K562 (cell line): Measurements from ENCODE around the gene JAKMIP2. TPM values are rescaled to one million over a fixed set of nuclear protein-coding genes. Genes with fewer than 3 reads are reported as not detected.

Source experiments
- ATAC-seq: fragments of 200-7000 bp; cut with Tn5 transposase; 3 replicates; pipeline ENCODE4 v1.9.1; 2020; ENCODE audit warnings: moderate library complexity
- BruUV-seq: library from RNA; stranded (reverse); fragments of 400-500 nt; replicated peaks from 2 replicates; lab custom pipeline; 2021; lab: Mats Ljungman, UMichigan
- CTCF ChIA-PET: fragments of 300-600 bp; formaldehyde crosslinking; extraction: SDS; loops from one replicate; lab custom pipeline; 2021; ENCODE audit warnings: low intra/inter-chr PET ratio; lab: Yijun Ruan, JAX
- POLR2A ChIA-PET: fragments of 300-600, 350-650 bp; sonication (Branson Sonifier 250); formaldehyde crosslinking; extraction: SDS; loops from one replicate; lab custom pipeline; 2021; ENCODE audit warnings: antibody characterized with exemption, inconsistent platforms; lab: Yijun Ruan, JAX
- DNase-seq, 4 experiments: peaks; one replicate each; pipeline versions ENCODE4 v3.0.0 to v3.0.0-alpha.2; 2011 to 2018; ENCODE audit warnings: low spot score in 3 of 4, mixed read lengths in 3 of 4; ENCODE audit errors: extremely low read depth in 1 of 4
- FAIRE-seq: peaks from 2 replicates; lab custom pipeline; 2011; peaks lifted over from hg19 to GRCh38; lab: Jason Lieb, UNC
- H2AFZ ChIP-seq: 2 replicates; pipeline ENCODE4 v1.6.0; 2011; ENCODE audit warnings: low read depth, low read length, control low read depth, inconsistent platforms
- H3K27ac ChIP-seq: fragments of 200-600 bp; 3 replicates; pipeline ENCODE4 v1.8.0; 2011; ENCODE audit warnings: low read depth, mild to moderate bottlenecking, control low read depth, inconsistent platforms, low read length, moderate library complexity, mixed read lengths; ENCODE audit errors: extremely low read depth
- H3K27me3 ChIP-seq, 2 experiments: fragments of 300-600 bp in 1 of 2; 2 replicates in 1 of 2; 3 replicates in 1 of 2; pipeline versions ENCODE4 v1.6.0 to v1.8.0; 2011; ENCODE audit warnings: inconsistent platforms in 2 of 2, low read length in 2 of 2, mild to moderate bottlenecking in 1 of 2, mixed read lengths in 1 of 2, moderate library complexity in 1 of 2; ENCODE audit not compliant: control insufficient read depth in 2 of 2, insufficient read depth in 2 of 2
- H3K36me3 ChIP-seq: fragments of 300-600 bp; 3 replicates; pipeline ENCODE4 v1.8.0; 2011; ENCODE audit warnings: mild to moderate bottlenecking, low read length, inconsistent platforms; ENCODE audit not compliant: control insufficient read depth, insufficient read depth
- H3K4me1 ChIP-seq, 2 experiments: fragments of 200-600 bp in 1 of 2; replicated peaks in 1 of 2; 2 replicates in 1 of 2; 3 replicates in 1 of 2; pipeline versions ENCODE4 v1.5.1 to v1.8.0; 2011; ENCODE audit warnings: inconsistent platforms in 2 of 2, low read length in 2 of 2, mild to moderate bottlenecking in 1 of 2, mixed read lengths in 1 of 2, moderate library complexity in 1 of 2; ENCODE audit not compliant: control insufficient read depth in 2 of 2, insufficient read depth in 2 of 2
- H3K4me2 ChIP-seq: 2 replicates; pipeline ENCODE4 v1.6.1; 2011; ENCODE audit warnings: low read length, control low read depth, inconsistent platforms, mixed read lengths; ENCODE audit not compliant: insufficient read depth
- H3K4me3 ChIP-seq: fragments of 200-600 bp; sonication (generic), shearing (Covaris generic); 2 replicates; pipeline ENCODE4 v1.5.1; 2016; ENCODE audit warnings: control low read depth, inconsistent platforms
- H3K79me2 ChIP-seq: fragments of 200-600 bp; 3 replicates; pipeline ENCODE4 v1.8.0; 2011; ENCODE audit warnings: low read length, inconsistent platforms; ENCODE audit not compliant: control insufficient read depth, insufficient read depth
- H3K9ac ChIP-seq, 2 experiments: 2 replicates each; pipeline versions ENCODE4 v1.6.0 to v1.6.1; 2011; ENCODE audit warnings: low read depth in 2 of 2, low read length in 2 of 2, control low read depth in 1 of 2, inconsistent platforms in 1 of 2, mild to moderate bottlenecking in 1 of 2, mixed read lengths in 1 of 2; ENCODE audit not compliant: insufficient read depth in 1 of 2
- H3K9me1 ChIP-seq: one replicate; pipeline ENCODE4 v1.6.0; 2011; ENCODE audit warnings: inconsistent platforms, mild to moderate bottlenecking, low read length, moderate library complexity; ENCODE audit not compliant: control insufficient read depth, insufficient read depth
- H3K9me3 ChIP-seq: replicated peaks from 2 replicates; pipeline ENCODE4 v1.5.1; 2011; ENCODE audit warnings: low read depth, low read length, inconsistent platforms; ENCODE audit not compliant: control insufficient read depth, insufficient read depth
- H4K20me1 ChIP-seq: replicated peaks from 2 replicates; pipeline ENCODE4 v1.6.1; 2011; ENCODE audit warnings: low read length, inconsistent platforms, mixed read lengths; ENCODE audit not compliant: control insufficient read depth, insufficient read depth
- CTCFL ChIP-seq: IDR thresholded peaks from 2 replicates; pipeline ENCODE4 v1.6.1; 2011; ENCODE audit warnings: borderline replicate concordance, low read depth, mild to moderate bottlenecking, moderate library complexity, low read length; ENCODE audit not compliant: insufficient read depth, poor library complexity, severe bottlenecking
- NCOA2 ChIP-seq, 2 experiments: fragments of 450-650 bp; IDR thresholded peaks; 2 replicates each; pipeline ENCODE4 v1.6.1; 2018; ENCODE audit warnings: mild to moderate bottlenecking in 2 of 2, moderate library complexity in 1 of 2; ENCODE audit not compliant: partially characterized antibody in 2 of 2
- PBX2 ChIP-seq, 2 experiments: IDR thresholded peaks in 1 of 2; conservative IDR thresholded peaks in 1 of 2; 2 replicates each; pipeline ENCODE4 v1.6.1; 2016; ENCODE audit warnings: low read depth in 2 of 2, mild to moderate bottlenecking in 1 of 2, missing compliant biosample characterization in 1 of 2, missing genetic modification characterization in 1 of 2, moderate library complexity in 1 of 2
- SP1 ChIP-seq: sonication (generic); formaldehyde crosslinking; IDR thresholded peaks from 2 replicates; pipeline ENCODE4 v1.8.1; 2022; ENCODE audit warnings: mild to moderate bottlenecking, missing genetic modification reagents
- TAF1 ChIP-seq: IDR thresholded peaks from 2 replicates; pipeline ENCODE4 v1.6.1; 2011; ENCODE audit warnings: mild to moderate bottlenecking, low read length, moderate library complexity; ENCODE audit not compliant: insufficient read depth, control insufficient read depth, severe bottlenecking; ENCODE audit errors: extremely low read depth
- ZNF644 ChIP-seq: fragments of 200-800 bp; sonication (Bioruptor generic); IDR thresholded peaks from 2 replicates; pipeline ENCODE4 v1.6.1; 2016; ENCODE audit warnings: low read depth, missing genetic modification characterization, missing compliant biosample characterization
- WGBS: fragments of 100-300 bp; shearing (Covaris generic); methylation state at CpG from one replicate; pipeline ENCODE4 v1.1.6; 2016; ENCODE audit warnings: low coverage, mixed read lengths; ENCODE audit not compliant: insufficient coverage; ENCODE audit errors: missing lambda C conversion rate; 5-methylcytosine and 5-hydroxymethylcytosine counted together
- in situ Hi-C: fragments of 300-500 bp; cut with MboI; formaldehyde crosslinking; loops from 4 replicates; pipeline ENCODE4 v1.15.0; 2018; ENCODE audit warnings: inconsistent platforms, mixed read lengths
- intact Hi-C: fragments of 100-400 bp; cut with micrococcal nuclease; formaldehyde crosslinking; loops from 2 replicates; pipeline ENCODE4 v1.14.2; 2022
- polyA plus RNA-seq, 8 experiments: library from polyadenylated mRNA; depleted of rRNA in 4 of 8; stranded (reverse) in 5 of 8; unstranded in 3 of 8; fragments of >200 nt; fragmentation: Nextera tagmentation in 2 of 8; fragmentation: Illumina TruSeq in 1 of 8; extraction: Ambion mirVana in 2 of 8; extraction: Trizol in 1 of 8; gene quantifications; 2 replicates each; pipeline versions ENCODE4 v1.2.1 to v1.2.3, GENCODE V29; 2011 to 2014; ENCODE audit warnings: inconsistent platforms in 1 of 8, missing spikeins in 1 of 8
- total RNA-seq, 7 experiments: library from RNA; depleted of rRNA in 6 of 7; stranded (reverse); fragments of >200 nt in 6 of 7; fragmentation: Illumina TruSeq in 2 of 7; extraction: Trizol in 2 of 7; gene quantifications; 2 replicates each; pipeline versions ENCODE4 v1.2.1 to v1.2.3, GENCODE V29; 2011 to 2021; ENCODE audit warnings: low replicate concordance in 1 of 7
- TF ChIP-seq, protein P1 (sequence below), 2 experiments: fragments of 450-650 bp; formaldehyde crosslinking in 1 of 2; IDR thresholded peaks; 2 replicates each; pipeline versions ENCODE4 v1.4.0 to v1.6.1; 2014 to 2020; ENCODE audit warnings: mild to moderate bottlenecking in 2 of 2, borderline replicate concordance in 1 of 2, low read depth in 1 of 2

JAKMIP2 gene
- total and polyA plus RNA-seq, 9 of the 15 experiments (the other 6 are each of a cell fraction or from before 2014, with no cell fraction given) = not detected

GRCh38 chr5:147673791-147674190 is 108.7 kb downstream of the JAKMIP2 start:
- intact Hi-C loops = no loop called here
- no peak overlapping the region for H3K4me2 ChIP-seq
- H3K36me3 ChIP-seq = no peaks in the 10 kb centered on the region
- no peaks in the 10 kb centered on the region for H3K4me1 ChIP-seq
- no peak for ATAC-seq
- in situ Hi-C loops = no loop called here
- no peak overlapping the region for H3K9ac ChIP-seq
- H3K9me1 ChIP-seq = no peaks in the 10 kb centered on the region
- FAIRE-seq = no peak
- H3K79me2 ChIP-seq = no peaks in the 10 kb centered on the region
- no peak for DNase-seq
- H3K4me3 ChIP-seq = no peak overlapping the region
- ChIA-PET CTCF (no interaction called here), POLR2A (no interaction called here)
- BruUV-seq = no TSS peak
- H4K20me1 ChIP-seq = no peaks in the 10 kb centered on the region
- H3K27me3 ChIP-seq = no peaks in the 10 kb centered on the region
- peaks cover 3% of the 10 kb centered on the region; the same call in 1 of the 2 replicates for H3K9me3 ChIP-seq
- no peak overlapping the region for H2AFZ ChIP-seq
- 0% methylated on average over 2 of the region's 2 CpGs for WGBS
- H3K27ac ChIP-seq = no peak overlapping the region
- TF ChIP-seq SP1 (CRISPR knock-in tag) = no peak
- no peak for TF ChIP-seq NCOA2 (IDR thresholded peaks at IDR 0.05; ENCODE audit: partially characterized antibody in 2 of 2)
- no peak for TF ChIP-seq CTCFL
- TF ChIP-seq TAF1 = no peak
- TF ChIP-seq ZNF644 (tag) = no peak
- TF ChIP-seq, protein P1, sequence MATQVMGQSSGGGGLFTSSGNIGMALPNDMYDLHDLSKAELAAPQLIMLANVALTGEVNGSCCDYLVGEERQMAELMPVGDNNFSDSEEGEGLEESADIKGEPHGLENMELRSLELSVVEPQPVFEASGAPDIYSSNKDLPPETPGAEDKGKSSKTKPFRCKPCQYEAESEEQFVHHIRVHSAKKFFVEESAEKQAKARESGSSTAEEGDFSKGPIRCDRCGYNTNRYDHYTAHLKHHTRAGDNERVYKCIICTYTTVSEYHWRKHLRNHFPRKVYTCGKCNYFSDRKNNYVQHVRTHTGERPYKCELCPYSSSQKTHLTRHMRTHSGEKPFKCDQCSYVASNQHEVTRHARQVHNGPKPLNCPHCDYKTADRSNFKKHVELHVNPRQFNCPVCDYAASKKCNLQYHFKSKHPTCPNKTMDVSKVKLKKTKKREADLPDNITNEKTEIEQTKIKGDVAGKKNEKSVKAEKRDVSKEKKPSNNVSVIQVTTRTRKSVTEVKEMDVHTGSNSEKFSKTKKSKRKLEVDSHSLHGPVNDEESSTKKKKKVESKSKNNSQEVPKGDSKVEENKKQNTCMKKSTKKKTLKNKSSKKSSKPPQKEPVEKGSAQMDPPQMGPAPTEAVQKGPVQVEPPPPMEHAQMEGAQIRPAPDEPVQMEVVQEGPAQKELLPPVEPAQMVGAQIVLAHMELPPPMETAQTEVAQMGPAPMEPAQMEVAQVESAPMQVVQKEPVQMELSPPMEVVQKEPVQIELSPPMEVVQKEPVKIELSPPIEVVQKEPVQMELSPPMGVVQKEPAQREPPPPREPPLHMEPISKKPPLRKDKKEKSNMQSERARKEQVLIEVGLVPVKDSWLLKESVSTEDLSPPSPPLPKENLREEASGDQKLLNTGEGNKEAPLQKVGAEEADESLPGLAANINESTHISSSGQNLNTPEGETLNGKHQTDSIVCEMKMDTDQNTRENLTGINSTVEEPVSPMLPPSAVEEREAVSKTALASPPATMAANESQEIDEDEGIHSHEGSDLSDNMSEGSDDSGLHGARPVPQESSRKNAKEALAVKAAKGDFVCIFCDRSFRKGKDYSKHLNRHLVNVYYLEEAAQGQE (IDR thresholded peaks at IDR 0.05; ENCODE audit: borderline replicate concordance) = no peak
- TF ChIP-seq, protein P1 (CRISPR knock-in tag; IDR thresholded peaks at IDR 0.05; ENCODE audit: low read depth) = no peak
- TF ChIP-seq PBX2 (CRISPR knock-in tag; IDR thresholded peaks at IDR 0.05; ENCODE audit: low read depth) = no peak
- TF ChIP-seq PBX2 (tag; conservative IDR thresholded peaks at IDR 0.05; ENCODE audit: low read depth) = no peak
